Measurements from ENCODE around the gene KCNAB1. TPM values are rescaled to one million over a fixed set of nuclear protein-coding genes. Genes with fewer than 3 reads are reported as not detected.
"Not testable (repeated sequence)": the region's sequence is repeated elsewhere in the genome, so short reads cannot be mapped to it uniquely, and the experiment has no call there.

The KCNAB1 gene
- total RNA-seq, 1 donor from 2014 or later = 6.3 TPM

DNA sequence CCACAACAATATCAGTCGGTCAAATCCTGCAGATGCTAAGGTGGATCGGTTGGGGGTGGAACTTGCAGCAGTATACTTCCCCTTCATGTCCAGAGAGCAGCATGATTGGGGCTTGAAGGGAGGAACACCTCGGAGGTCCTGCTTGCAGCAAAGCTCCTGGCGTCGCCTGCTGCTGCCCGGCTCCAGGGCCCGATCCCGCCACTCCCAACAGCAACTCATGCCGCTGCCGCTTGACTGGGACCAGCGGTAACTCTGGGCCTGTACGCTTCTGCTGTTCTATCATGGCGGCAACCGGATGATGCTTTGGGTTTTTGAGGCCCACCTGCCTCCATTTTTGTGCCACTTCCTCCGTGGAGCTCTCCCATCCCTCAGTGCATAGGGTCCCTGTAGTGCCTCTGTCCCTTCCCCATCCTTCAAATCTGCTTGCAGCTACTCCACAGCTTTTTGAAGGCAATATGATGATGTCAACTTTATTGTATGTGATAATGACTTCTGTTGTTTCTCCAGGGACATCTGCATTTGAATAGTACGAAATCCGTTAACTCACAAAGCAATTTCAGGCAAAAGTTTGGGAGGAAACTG lies 56.3 kb downstream of the KCNAB1 start:
- DNase-seq = no peak

GRCh38 chr3:156180077-156180476 lies 59.7 kb downstream of the KCNAB1 start:
- no peak for DNase-seq

- no peak for DNase-seq
Measured at GRCh38 chr3:156181509-156181908, 61.1 kb downstream of the KCNAB1 start.

- no peak for DNase-seq
Measured at GRCh38 chr3:156183396-156183795, 63.0 kb downstream of the KCNAB1 start.

GRCh38 chr3:156184156-156184555 lies 63.8 kb downstream of the KCNAB1 start:
- DNase-seq = no peak

DNA sequence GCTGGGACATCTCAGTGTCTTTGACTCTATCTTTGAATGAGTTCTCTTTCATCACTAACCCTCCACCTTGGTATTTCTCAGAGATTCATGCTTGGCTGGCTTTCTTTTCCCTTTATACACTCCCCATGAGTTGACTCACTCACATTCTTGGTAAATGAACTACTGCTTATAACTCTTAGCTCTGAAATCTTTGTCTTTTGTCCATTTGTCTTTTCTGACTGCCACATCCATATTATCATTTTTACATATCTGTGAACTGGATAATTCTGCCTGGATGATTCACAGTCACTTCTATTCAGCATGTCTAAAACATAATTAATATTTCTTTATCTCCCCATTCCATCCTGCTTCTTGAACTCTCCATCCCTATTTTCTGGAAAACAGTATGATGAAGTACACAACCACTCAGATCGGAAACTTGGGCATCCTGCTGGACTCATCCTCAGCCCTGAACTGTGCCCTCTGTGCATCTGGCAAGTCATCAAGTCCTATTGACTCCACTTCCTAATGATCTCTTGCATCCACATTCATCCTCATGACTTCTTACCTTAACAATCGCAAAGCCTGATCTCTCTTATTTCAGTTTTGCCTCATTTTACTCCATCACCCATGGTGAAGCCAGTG lies 66.9 kb downstream of the KCNAB1 start:
- no peak for DNase-seq

DNA sequence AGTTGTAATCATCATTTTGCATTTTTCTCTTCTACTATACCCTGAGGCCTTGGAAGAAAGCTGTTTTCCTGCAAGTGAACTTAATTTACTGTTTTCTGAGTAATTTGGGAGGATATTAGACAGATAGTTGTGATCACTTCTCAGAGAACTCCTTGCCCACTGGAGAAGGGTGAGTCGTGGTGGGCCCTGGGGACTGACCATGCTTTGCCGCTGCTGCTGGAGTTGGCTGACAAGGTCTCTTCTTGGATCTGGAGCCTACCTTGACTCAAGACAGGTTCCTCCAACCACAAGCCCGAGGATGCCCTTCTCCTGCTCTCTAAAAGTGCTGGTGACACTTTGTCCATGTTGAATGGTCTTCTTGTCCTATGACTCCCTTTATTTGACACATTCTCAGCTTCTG lies 68.4 kb downstream of the KCNAB1 start:
- no peak for DNase-seq

DNA sequence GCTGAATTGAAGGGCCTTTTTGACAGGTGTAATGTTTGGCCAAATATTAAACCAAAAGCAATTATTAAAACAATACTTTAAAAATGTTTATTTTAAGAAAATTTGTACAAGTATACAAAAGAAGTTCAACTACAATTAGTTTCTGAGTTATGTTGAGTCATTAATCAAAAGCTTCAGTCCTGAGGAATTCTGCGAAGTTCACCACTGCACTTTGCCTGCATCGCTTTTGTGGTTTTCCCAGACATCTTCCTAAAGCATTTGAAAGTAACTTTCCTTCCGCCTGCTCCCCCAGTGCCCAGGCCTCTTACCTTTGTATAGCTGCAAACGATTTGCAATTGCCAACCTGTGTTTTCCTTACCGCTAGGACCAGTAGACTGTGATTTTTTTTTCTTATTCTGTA lies 69.5 kb downstream of the KCNAB1 start:
- no peak for DNase-seq

DNA sequence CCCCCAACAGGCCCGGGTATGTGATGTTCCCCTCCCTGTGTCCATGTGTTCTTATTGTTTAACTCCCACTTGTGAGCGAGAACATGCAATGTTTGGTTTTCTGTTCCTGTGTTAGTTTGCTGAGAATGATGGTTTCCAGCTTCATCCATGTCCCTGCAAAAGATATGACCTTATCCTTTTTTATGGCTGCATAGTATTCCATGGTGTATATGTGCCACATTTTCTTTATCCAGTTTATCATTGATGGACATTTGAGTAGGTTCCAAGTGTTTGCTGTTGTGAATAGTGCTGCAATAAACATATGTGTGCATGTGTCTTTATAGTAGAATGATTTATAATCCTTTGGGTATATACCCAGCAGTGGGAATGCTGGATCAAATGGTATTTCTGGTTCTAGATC lies 74.6 kb downstream of the KCNAB1 start:
- not testable (repeated sequence) for DNase-seq

DNA sequence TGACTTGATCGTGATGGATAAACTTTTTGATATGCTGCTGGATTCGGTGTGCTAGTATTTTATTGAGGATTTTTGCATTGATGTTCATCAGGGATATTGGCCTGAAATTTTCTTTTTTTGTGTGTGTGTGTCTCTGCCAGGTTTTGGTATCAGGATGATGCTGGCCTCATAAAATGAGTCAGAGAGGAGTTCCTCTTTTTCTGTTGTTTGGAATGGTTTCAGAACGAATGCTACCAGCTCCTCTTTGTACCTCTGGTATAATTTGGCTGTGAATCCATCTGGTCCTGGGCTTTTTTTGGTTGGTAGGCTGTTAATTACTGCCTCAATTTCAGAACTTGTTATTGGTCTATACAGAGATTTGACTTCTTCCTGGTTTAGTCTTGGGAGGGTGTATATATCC lies 76.8 kb downstream of the KCNAB1 start:
- not testable (repeated sequence) for DNase-seq

GRCh38 chr3:156201411-156202405 lies 81.3 kb downstream of the KCNAB1 start:
- DNase-seq = no peak

DNA sequence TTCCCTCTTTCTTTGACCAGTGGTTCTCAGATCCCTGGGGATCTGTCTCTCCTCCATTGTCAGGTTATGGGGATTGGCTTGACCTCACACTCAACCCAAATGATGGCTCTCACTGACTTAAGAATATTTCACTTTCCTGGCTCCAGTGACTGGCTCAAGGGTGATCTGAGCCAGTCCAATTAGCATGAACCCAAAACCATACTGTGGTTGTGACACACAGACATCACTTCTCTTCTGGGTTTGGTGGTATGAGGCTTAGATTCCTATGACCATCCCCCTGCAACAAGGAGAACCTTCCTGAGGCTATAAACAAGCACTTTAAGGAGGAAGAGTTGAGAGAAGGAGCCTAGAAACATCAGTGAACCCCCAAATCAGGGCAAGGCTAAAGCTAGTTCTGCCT lies 85.8 kb downstream of the KCNAB1 start:
- DNase-seq = no peak

GRCh38 chr3:156207802-156208685 lies 87.7 kb downstream of the KCNAB1 start:
- DNase-seq = no peak

GRCh38 chr3:156209631-156210335 lies 89.4 kb downstream of the KCNAB1 start:
- no peak for DNase-seq

GRCh38 chr3:156211583-156211982 lies 91.2 kb downstream of the KCNAB1 start:
- DNase-seq = no peak

GRCh38 chr3:156214676-156215075 lies 94.3 kb downstream of the KCNAB1 start:
- no peak for DNase-seq

DNA sequence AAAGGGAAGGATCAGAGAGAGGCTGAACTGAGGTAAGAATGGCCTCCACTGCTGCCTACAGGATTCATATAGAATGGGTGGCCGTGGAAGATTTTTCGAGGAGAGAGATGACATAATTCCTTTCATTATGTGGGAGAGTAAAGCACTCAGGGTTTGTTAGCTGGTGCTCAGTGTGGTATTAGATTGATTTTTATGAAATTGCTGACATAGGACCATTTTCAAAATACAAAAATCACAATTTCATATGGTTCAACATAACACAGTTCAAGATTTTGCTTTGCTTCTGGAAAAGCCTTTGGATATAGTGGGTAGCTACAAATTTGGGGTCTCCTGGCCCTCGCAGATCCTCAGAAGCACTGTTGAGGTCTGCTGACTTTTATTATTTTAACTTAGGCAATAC lies 95.4 kb downstream of the KCNAB1 start:
- no peak for DNase-seq

DNA sequence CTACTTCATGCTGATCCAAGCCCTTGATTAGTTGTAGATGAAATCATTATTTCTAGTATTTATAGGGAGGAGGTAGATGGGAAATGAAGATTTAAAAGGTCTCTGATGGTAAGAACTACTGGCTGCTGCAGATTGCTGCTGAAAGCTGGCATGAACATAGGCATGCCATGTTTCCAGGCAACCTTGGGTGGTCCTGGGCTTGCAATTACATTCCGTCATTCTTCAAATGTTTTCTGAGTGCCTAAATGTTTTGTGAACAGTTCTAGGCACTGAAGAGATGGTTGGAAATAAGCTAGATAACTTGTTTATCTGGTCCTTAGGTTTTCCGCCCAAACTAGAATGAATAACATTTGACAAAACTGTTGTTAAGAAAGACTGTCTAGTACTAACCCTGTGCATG lies 95.8 kb downstream of the KCNAB1 start:
- DNase-seq = no peak

DNA sequence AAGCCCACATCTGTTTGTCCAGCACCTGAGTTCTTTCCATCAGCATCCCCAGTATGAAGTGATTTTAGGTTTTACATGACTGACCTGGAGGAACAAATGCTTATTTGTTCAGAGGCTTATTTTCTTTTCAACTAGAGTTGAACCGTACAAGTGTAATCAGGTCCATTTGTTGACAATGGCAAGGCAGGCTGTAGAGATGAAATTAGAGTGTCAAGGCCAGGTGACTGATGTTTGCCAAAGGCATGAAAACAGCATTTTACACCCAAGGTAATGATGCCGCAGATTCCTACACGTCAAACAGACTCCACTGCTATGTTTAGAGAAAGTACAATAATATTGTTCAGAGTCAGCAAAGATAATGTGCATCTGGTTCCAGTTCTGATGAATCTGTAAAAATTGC lies 96.5 kb downstream of the KCNAB1 start:
- DNase-seq = no peak

- no peak for DNase-seq
Measured at GRCh38 chr3:156217674-156218352, 97.4 kb downstream of the KCNAB1 start.

DNA sequence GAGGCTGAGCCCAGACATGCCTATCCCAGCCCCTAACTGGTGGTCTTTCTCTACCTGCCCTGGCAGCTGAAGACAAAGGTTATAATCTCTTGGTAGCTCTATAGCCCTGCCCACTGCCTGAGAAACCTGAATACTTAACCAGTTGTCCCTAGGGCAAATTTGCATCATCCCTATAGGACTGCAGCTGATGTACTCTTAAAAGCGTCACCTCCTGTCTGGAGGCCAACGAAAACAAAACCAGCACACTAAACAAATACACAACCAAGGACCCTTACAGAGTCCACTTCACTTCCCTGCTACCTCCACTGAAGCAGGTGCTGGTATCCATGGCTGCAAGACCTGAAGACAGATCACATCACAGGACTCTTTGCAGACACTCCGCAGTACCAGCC lies 98.0 kb downstream of the KCNAB1 start:
- DNase-seq = no peak
